ENCODE measurements around the gene TMEM259. TPM values are rescaled to one million over a fixed set of nuclear protein-coding genes. Genes with fewer than 3 reads are reported as not detected.

The TMEM259 gene
- total and polyA plus RNA-seq, 2 of the 13 experiments (the other 11 are each of a cell fraction or from before 2014, with no cell fraction given) = 64.7 to 164 TPM

- Histone ChIP-seq H3K4me1 (ENCODE audit: insufficient read depth, low read length) (peaks cover 33% of the 10 kb centered on the region), H3K36me3 (replicated peaks in 1 of 2; ENCODE audit: control insufficient read depth in 1 of 2, insufficient read depth in 2 of 2, low read length in 2 of 2) (peaks cover 15 to 18% of the 10 kb centered on the region in 2 experiments; a peak in 3 of 5 replicates), H4K20me1 (ENCODE audit: insufficient read depth, low read length) (peaks cover 19% of the 10 kb centered on the region), H2AFZ (ENCODE audit: low read length) (no peak overlapping the region), H3K9ac (ENCODE audit: insufficient read depth, low read depth, low read length) (no peak overlapping the region), H3K4me3 (replicated peaks in 1 of 3; ENCODE audit: insufficient read depth in 1 of 3, low read depth in 2 of 3, low read length in 3 of 3) (no peak overlapping the region), H3K27ac (ENCODE audit: extremely low read length, insufficient read depth, low read length) (no peak overlapping the region), H3K4me2 (ENCODE audit: low read depth, low read length) (no peak overlapping the region), H3K27me3 (ENCODE audit: control insufficient read depth in 1 of 2, insufficient read depth in 2 of 2, low read length in 2 of 2) (no peaks in the 10 kb centered on the region), H3K9me3 (ENCODE audit: low read length) (no peaks in the 10 kb centered on the region), H3K79me2 (ENCODE audit: insufficient read depth, low read length) (peaks cover 45% of the 10 kb centered on the region)
- no peak for TF ChIP-seq FOXP4 (CRISPR knock-in tag; IDR thresholded peaks at IDR 0.05)
- no peak for TF ChIP-seq LCORL (IDR thresholded peaks at IDR 0.05)
- no peak for TF ChIP-seq LCORL (CRISPR knock-in tag; IDR thresholded peaks at IDR 0.05)
- TF ChIP-seq HDAC2 (CRISPR knock-in tag; IDR thresholded peaks at IDR 0.05) = no peak
- peak; percentile 57; the same call in 1 of the 2 replicates for TF ChIP-seq AKAP8 (CRISPR knock-in tag; IDR thresholded peaks at IDR 0.05)
- TF ChIP-seq AGO2 (optimal IDR thresholded peaks at IDR 0.05; ENCODE audit: low read depth, low read length) = peak; percentile 51
- TF ChIP-seq ZNF225 (CRISPR knock-in tag; IDR thresholded peaks at IDR 0.05) = no peak
- no peak for TF ChIP-seq ZNF784 (CRISPR knock-in tag; IDR thresholded peaks at IDR 0.05; ENCODE audit: borderline replicate concordance)
- TF ChIP-seq NR2F2 (IDR thresholded peaks at IDR 0.05; ENCODE audit: borderline replicate concordance, low read depth) = no peak
- DNase-seq (ENCODE audit: low spot score) = no peak
- BruUV-seq (replicated peaks) = no TSS peak
- no peak for ATAC-seq
- intact Hi-C loops (cut with micrococcal nuclease; ENCODE audit: unreplicated experiment) (no loop called here), in situ Hi-C loops (cut with HindIII; ENCODE audit: extremely low pct_ligation_motif_present, low pct_unique_long_range_greater_than_20kb) (no loop called here)
- no peak for FAIRE-seq
- ChIA-PET CTCF (ENCODE audit: low intra/inter-chr PET ratio, low total read pairs) (no interaction called here), POLR2A (no interaction called here)
- WGBS (ENCODE audit: low lambda C conversion rate) = 96% methylated on average over 29 of the region's 49 CpGs
Observed at GRCh38 chr19:1014161-1015060, 6.5 kb downstream of the TMEM259 start.

Measured in HepG2 (cell line).